Type B pancreatic cell (in vitro differentiated cells): Measurements from ENCODE around the gene SDCCAG8. TPM values are rescaled to one million over a fixed set of nuclear protein-coding genes. Genes with fewer than 3 reads are reported as not detected.

Source experiments
- DNase-seq: peaks from one replicate; pipeline ENCODE4 v3.0.0; 2021; ENCODE audit warnings: mixed read lengths; ENCODE audit not compliant: unreplicated experiment; ENCODE audit errors: extremely low spot score
- H3K27ac Mint-ChIP-seq: 2 replicates; pipeline ENCODE4 v1.8.0; 2021; ENCODE audit warnings: mild to moderate bottlenecking, mixed read lengths
- H3K27me3 Mint-ChIP-seq: 2 replicates; pipeline ENCODE4 v1.8.0; 2021; ENCODE audit warnings: mixed read lengths
- H3K36me3 Mint-ChIP-seq: 2 replicates; pipeline ENCODE4 v1.8.0; 2021; ENCODE audit warnings: mixed read lengths
- H3K4me1 Mint-ChIP-seq: one replicate; pipeline ENCODE4 v1.8.0; 2021; ENCODE audit warnings: mixed read lengths; ENCODE audit not compliant: unreplicated experiment
- H3K4me3 Mint-ChIP-seq: 2 replicates; pipeline ENCODE4 v1.8.0; 2021; ENCODE audit warnings: mild to moderate bottlenecking, mixed read lengths
- H3K9me3 Mint-ChIP-seq: 2 replicates; pipeline ENCODE4 v1.8.0; 2021; ENCODE audit warnings: mixed read lengths
- CTCF ChIP-seq: fragments of 200-600 bp; sonication (generic); conservative IDR thresholded peaks from 2 replicates; pipeline ENCODE4 v1.5.0; 2021; ENCODE audit warnings: antibody characterized with exemption, mild to moderate bottlenecking
- total RNA-seq: library from RNA; stranded (reverse); gene quantifications from 2 replicates; pipeline ENCODE4 v1.2.1, GENCODE V29; 2021; ENCODE audit warnings: low replicate concordance

Gene SDCCAG8
- total RNA-seq, 1 donor from 2014 or later: 26.0 TPM

GRCh38 chr1:243539636-243540035, 283.8 kb downstream of the SDCCAG8 start:
- no peaks in the 10 kb centered on the region for H3K4me1 Mint-ChIP-seq
- H3K4me3 Mint-ChIP-seq: no peak overlapping the region
- H3K9me3 Mint-ChIP-seq: no peaks in the 10 kb centered on the region
- no peak for TF ChIP-seq CTCF
- no peak for DNase-seq
- H3K27me3 Mint-ChIP-seq: no peaks in the 10 kb centered on the region
- H3K27ac Mint-ChIP-seq: no peak overlapping the region
- no peaks in the 10 kb centered on the region for H3K36me3 Mint-ChIP-seq

GRCh38 chr1:243542739-243543415, 287.0 kb downstream of the SDCCAG8 start:
- peaks cover 4% of the 10 kb centered on the region for H3K36me3 Mint-ChIP-seq
- no peak for TF ChIP-seq CTCF
- no peaks in the 10 kb centered on the region for H3K4me1 Mint-ChIP-seq
- no peak overlapping the region for H3K4me3 Mint-ChIP-seq
- H3K9me3 Mint-ChIP-seq: no peaks in the 10 kb centered on the region
- DNase-seq: no peak
- H3K27ac Mint-ChIP-seq: no peak overlapping the region
- H3K27me3 Mint-ChIP-seq: no peaks in the 10 kb centered on the region

- H3K27ac Mint-ChIP-seq: no peak overlapping the region
- no peak for TF ChIP-seq CTCF
- DNase-seq: no peak
- peaks cover 4% of the 10 kb centered on the region for H3K36me3 Mint-ChIP-seq
- no peaks in the 10 kb centered on the region for H3K27me3 Mint-ChIP-seq
- no peaks in the 10 kb centered on the region for H3K4me1 Mint-ChIP-seq
- no peaks in the 10 kb centered on the region for H3K9me3 Mint-ChIP-seq
- H3K4me3 Mint-ChIP-seq: no peak overlapping the region
Measured at GRCh38 chr1:243543501-243543900, 287.7 kb downstream of the SDCCAG8 start.

- Mint-ChIP-seq H3K4me3 (no peak overlapping the region), H3K27ac (no peak overlapping the region), H3K4me1 (no peaks in the 10 kb centered on the region), H3K36me3 (peaks cover 9% of the 10 kb centered on the region), H3K27me3 (no peaks in the 10 kb centered on the region), H3K9me3 (no peaks in the 10 kb centered on the region)
- no peak for TF ChIP-seq CTCF
- no peak for DNase-seq
Measured at GRCh38 chr1:243546457-243546856, 290.6 kb downstream of the SDCCAG8 start.

- Mint-ChIP-seq H3K27me3 (no peaks in the 10 kb centered on the region), H3K27ac (no peak overlapping the region), H3K36me3 (peaks cover 9% of the 10 kb centered on the region), H3K4me3 (no peak overlapping the region), H3K4me1 (no peaks in the 10 kb centered on the region), H3K9me3 (no peaks in the 10 kb centered on the region)
- no peak for TF ChIP-seq CTCF
- DNase-seq: no peak
Measured at GRCh38 chr1:243547891-243548290, 292.1 kb downstream of the SDCCAG8 start.
